NCI-H446 (cell line): ENCODE results near the gene TNNC1.

ENCODE experiments used
- DNase-seq, 2 experiments: peaks; one replicate each; lab custom pipeline; 2025; lab: John Stamatoyannopoulos, UW

Gene TNNC1

GRCh38 chr3:52453496-52454249 is at the start of gene TNNC1:
TNNC1 (minus strand) TSS chr3:52454041; CDS start chr3:52454015, 26 bp downstream.
- DNase-seq: no peak

GRCh38 chr3:52502808-52503350 is 49.0 kb upstream of the TNNC1 start:
- no peak for DNase-seq

GRCh38 chr3:52502001-52502400 is 48.2 kb upstream of the TNNC1 start:
- DNase-seq: no peak

DNA sequence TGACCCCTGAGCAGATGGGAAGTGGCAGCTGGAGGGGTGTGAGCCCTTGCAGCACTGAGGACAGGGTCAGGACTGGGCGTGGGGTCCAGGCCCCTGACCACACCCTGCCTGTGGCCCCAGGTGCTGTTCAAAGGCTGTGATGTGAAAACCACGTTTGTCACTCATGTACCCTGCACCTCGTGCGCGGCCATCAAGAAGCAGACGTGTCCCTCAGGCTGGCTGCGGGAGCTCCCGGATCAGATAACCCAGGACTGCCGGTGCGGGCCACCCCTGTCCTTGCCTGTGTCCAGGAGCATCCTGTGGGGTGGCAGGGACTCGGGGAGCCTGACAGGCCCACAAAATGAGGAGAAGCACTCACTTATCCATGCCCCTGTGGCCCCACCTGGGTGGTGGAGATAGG is 47.2 kb upstream of the TNNC1 start:
- DNase-seq: no peak

DNA sequence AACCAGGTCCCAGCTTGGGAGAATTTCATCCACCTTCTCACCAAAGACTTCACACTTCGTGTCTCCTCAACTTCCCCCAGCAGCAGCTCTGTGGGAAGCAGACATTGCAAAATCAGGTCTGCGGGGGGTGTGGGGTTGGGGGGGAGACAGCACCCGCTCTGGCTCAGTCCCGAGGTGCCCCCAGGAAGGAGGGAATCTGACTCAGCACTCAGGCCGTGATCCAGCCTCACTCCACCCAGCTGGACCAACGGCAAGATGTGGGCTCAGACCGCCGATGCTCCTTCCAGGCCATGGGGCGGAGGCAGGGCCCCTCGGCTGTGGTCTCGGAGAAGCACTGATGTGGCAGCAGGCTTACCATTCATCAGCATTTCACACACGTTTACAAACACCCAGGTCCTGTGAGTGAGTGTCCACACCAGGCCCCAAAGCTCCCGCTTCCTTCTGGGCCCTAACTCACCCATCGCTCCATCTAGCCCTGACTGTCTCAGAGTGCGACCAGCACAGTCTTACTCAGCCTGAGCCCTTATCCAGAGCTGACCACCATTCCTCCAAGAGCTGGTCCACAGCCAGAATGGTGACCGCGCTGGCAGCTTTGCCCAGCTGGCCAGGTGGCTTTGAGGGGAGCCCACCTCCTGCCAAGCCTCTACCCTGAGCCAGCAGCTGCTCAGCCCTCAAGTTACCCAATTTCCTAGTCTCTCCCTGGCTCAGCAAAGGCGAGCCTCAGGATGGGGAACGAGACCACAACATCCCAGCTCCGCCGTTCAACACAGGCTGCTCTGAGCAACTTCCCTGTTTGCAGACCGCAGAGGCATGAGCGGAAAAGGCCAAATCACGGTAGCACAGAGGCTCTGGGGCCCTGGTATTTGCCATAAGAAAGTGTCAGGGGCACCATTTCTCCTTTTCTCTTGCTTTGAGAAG is 44.6 kb upstream of the TNNC1 start:
- DNase-seq: no peak

- DNase-seq: no peak
These were observed 42.1 kb upstream of the TNNC1 start for GRCh38 chr3:52495777-52496602.

DNA sequence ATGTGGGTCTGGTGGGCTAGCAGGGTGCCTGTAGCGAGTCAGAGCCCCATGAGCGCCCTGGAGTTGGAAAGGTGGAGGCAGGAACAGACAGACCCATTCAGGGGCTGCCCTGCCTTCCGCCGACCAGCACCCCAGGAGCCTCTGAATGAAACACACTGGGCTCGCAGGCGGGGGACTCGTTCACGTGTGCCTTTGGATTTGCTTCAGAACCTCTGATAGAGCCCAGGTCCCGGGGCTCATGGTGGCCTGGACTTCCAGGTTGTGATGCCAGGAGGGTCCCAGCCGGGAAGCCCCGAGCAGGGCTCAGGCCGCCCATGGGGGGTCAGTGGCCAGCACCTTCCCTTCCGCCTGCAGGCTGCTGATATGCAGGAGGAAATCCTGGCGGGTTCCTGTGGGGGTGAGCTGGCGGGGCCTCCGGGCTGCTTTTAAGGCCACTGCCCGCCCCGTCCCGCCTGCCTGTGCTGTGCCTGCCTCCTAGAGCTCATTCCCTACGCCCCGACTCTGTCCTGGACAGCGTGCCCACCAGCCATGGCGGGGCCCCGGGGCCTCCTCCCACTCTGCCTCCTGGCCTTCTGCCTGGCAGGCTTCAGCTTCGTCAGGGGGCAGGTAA is 41.1 kb upstream of the TNNC1 start, which contains the start of gene STAB1:
Gene STAB1, plus strand, starts transcription at position 453 of the 610 bp plus-strand sequence. Its CDS starts 76 bp downstream, at position 529.
- DNase-seq: no peak

- no peak for DNase-seq
These were observed 40.6 kb upstream of the TNNC1 start for GRCh38 chr3:52494445-52494844.

- DNase-seq: no peak
These were observed 39.6 kb upstream of the TNNC1 start for GRCh38 chr3:52493232-52494017.

GRCh38 chr3:52492059-52492458 is 38.2 kb upstream of the TNNC1 start:
- no peak for DNase-seq

GRCh38 chr3:52490939-52491526 is 37.2 kb upstream of the TNNC1 start:
- no peak for DNase-seq

GRCh38 chr3:52490035-52490938 is 36.4 kb upstream of the TNNC1 start:
- DNase-seq: no peak

- no peak for DNase-seq
These were observed 35.6 kb upstream of the TNNC1 start for GRCh38 chr3:52489453-52489852.

GRCh38 chr3:52488746-52489145 is 34.9 kb upstream of the TNNC1 start:
- DNase-seq: no peak

GRCh38 chr3:52487788-52488691 is 34.2 kb upstream of the TNNC1 start:
- no peak for DNase-seq

DNA sequence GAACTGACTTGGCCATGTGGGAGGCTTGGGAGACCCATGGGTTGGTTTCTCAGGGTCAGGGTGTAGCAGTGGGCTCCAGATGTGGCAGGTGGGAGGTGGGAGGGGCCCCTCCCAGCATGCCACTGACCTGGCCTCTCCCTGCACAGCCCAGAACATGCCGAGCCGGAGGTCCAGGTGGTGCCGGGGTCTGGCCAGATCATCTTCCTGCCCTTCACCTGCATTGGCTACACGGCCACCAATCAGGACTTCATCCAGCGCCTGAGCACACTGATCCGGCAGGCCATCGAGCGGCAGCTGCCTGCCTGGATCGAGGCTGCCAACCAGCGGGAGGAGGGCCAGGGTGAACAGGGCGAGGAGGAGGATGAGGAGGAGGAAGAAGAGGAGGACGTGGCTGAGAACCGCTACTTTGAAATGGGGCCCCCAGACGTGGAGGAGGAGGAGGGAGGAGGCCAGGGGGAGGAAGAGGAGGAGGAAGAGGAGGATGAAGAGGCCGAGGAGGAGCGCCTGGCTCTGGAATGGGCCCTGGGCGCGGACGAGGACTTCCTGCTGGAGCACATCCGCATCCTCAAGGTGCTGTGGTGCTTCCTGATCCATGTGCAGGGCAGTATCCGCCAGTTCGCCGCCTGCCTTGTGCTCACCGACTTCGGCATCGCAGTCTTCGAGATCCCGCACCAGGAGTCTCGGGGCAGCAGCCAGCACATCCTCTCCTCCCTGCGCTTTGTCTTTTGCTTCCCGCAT is 33.4 kb upstream of the TNNC1 start:
- no peak for DNase-seq
